Cortex of kidney (tissue), 1 donor: Measurements from ENCODE around the gene RHBG.
"Not testable (repeated sequence)": the region's sequence is repeated elsewhere in the genome, so short reads cannot be mapped to it uniquely, and the experiment has no call there.

Experiments used
- DNase-seq: peaks from one replicate; lab custom pipeline; 2025; lab: John Stamatoyannopoulos, UW

The RHBG gene

GRCh38 chr1:156360534-156360933 lies 8.5 kb upstream of the RHBG start:
- DNase-seq, result no peak

GRCh38 chr1:156365754-156366153 lies 3.3 kb upstream of the RHBG start:
- DNase-seq, result no peak

- DNase-seq, result no peak
These were observed 2.4 kb upstream of the RHBG start for GRCh38 chr1:156366378-156367166.

- no peak for DNase-seq
These were observed 1.4 kb upstream of the RHBG start for GRCh38 chr1:156367383-156368156.

GRCh38 chr1:156368157-156368658 lies 803 bp upstream of the RHBG start:
- DNase-seq, result no peak

- DNase-seq, result not testable (repeated sequence)
These were observed 775 bp downstream of the RHBG start for GRCh38 chr1:156369685-156370286.

- DNase-seq, result no peak
These were observed 2.7 kb downstream of the RHBG start for GRCh38 chr1:156371553-156372264.

GRCh38 chr1:156372265-156372586 lies 3.2 kb downstream of the RHBG start:
- DNase-seq, result no peak

- DNase-seq, result no peak
These were observed 3.9 kb downstream of the RHBG start for GRCh38 chr1:156372876-156373275.

GRCh38 chr1:156373546-156373945 lies 4.5 kb downstream of the RHBG start:
- no peak for DNase-seq

GRCh38 chr1:156376146-156376545 lies 7.1 kb downstream of the RHBG start:
- DNase-seq, result no peak

- no peak for DNase-seq
These were observed 8.2 kb downstream of the RHBG start for GRCh38 chr1:156376958-156377919.

- no peak for DNase-seq
These were observed 9.5 kb downstream of the RHBG start for GRCh38 chr1:156378557-156378956.

GRCh38 chr1:156379420-156380165 lies 10.6 kb downstream of the RHBG start:
- DNase-seq, result no peak

- no peak for DNase-seq
These were observed 13.6 kb downstream of the RHBG start for GRCh38 chr1:156382561-156382960.

- no peak for DNase-seq
These were observed 14.0 kb downstream of the RHBG start for GRCh38 chr1:156383023-156383422.

GRCh38 chr1:156384007-156384406 lies 15.0 kb downstream of the RHBG start:
- no peak for DNase-seq

GRCh38 chr1:156384658-156385057 lies 15.6 kb downstream of the RHBG start:
- DNase-seq, result no peak

- DNase-seq, result no peak
These were observed 16.6 kb downstream of the RHBG start for GRCh38 chr1:156385534-156386031.
